ENCODE data around the gene COG5. TPM values are rescaled to one million over a fixed set of nuclear protein-coding genes. Genes with fewer than 3 reads are reported as not detected.

The COG5 gene
- total and polyA plus RNA-seq, 2 experiments from 2014 or later = 15.4 to 36.5 TPM

DNA sequence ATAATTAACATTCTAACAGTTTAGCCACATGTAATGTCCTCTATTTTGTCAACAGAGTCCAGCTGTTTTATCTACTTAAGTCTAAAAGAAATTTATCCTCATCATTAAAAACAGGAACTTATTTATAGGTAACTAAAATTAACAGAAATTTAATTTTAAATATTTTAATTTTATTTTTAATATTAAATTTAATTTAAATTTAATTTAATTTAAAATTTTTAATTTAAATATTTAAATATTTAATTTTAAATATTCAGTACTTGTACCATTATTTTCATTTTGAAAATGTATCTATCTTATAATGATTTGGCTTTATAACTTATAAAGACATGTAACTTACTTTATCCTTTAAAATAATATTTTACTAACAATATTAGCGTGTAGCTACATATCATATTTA is 94.9 kb downstream of the COG5 start:
- no peak for ATAC-seq
- Histone ChIP-seq H3K4me2 (no peak overlapping the region), H3K79me2 (replicated peaks; ENCODE audit: insufficient read depth) (no peaks in the 10 kb centered on the region)

More for the DNA sequence above, 94.9 kb downstream of the COG5 start:
- Mint-ChIP-seq H3K27ac (no peak overlapping the region), H3K36me3 (ENCODE audit: low read depth) (no peaks in the 10 kb centered on the region), H3K4me1 (peaks cover 24% of the 10 kb centered on the region), H3K4me3 (no peak overlapping the region), H3K9me3 (no peaks in the 10 kb centered on the region), H3K27me3 (ENCODE audit: insufficient read depth, low read depth, poor library complexity) (no peaks in the 10 kb centered on the region)
- H3F3A ChIP-seq (replicated peaks; ENCODE audit: low read depth) = no peaks in the 10 kb centered on the region
- no peaks in the 10 kb centered on the region for H3K9me2 ChIP-seq (ENCODE audit: insufficient read depth)
- H2AFZ ChIP-seq = no peak overlapping the region
- H4K20me1 ChIP-seq (replicated peaks; ENCODE audit: insufficient read depth) = no peaks in the 10 kb centered on the region
- DNase-seq (ENCODE audit: low spot score) = no peak
- no peak overlapping the region for H3K4me3 ChIP-seq
- no peaks in the 10 kb centered on the region for H3K27me3 ChIP-seq (ENCODE audit: insufficient read depth)
- TF ChIP-seq ZNF462 (CRISPR knock-in tag; IDR thresholded peaks at IDR 0.05) (no peak), EZH2 (IDR thresholded peaks at IDR 0.05; ENCODE audit: low read depth, unreplicated experiment) (no peak), EZH2phosphoT487 (IDR thresholded peaks at IDR 0.05; ENCODE audit: unreplicated experiment) (no peak), CREB1 (CRISPR knock-in tag; IDR thresholded peaks at IDR 0.05; ENCODE audit: low read depth) (no peak), ZNF114 (CRISPR knock-in tag; IDR thresholded peaks at IDR 0.05) (no peak), STAT1 (IDR thresholded peaks at IDR 0.05; ENCODE audit: unreplicated experiment) (no peak), NANOG (IDR thresholded peaks at IDR 0.05; ENCODE audit: borderline replicate concordance) (no peak), POLR2AphosphoS5 (IDR thresholded peaks at IDR 0.05; ENCODE audit: low read depth) (no peak), ZNF331 (CRISPR knock-in tag; IDR thresholded peaks at IDR 0.05; ENCODE audit: low read depth) (no peak), CTCF (conservative IDR thresholded peaks at IDR 0.05; ENCODE audit: low read depth in 2 of 2) (no peak)
- TF ChIP-seq, protein P1, sequence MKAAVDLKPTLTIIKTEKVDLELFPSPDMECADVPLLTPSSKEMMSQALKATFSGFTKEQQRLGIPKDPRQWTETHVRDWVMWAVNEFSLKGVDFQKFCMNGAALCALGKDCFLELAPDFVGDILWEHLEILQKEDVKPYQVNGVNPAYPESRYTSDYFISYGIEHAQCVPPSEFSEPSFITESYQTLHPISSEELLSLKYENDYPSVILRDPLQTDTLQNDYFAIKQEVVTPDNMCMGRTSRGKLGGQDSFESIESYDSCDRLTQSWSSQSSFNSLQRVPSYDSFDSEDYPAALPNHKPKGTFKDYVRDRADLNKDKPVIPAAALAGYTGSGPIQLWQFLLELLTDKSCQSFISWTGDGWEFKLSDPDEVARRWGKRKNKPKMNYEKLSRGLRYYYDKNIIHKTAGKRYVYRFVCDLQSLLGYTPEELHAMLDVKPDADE (IDR thresholded peaks at IDR 0.05) = no peak
- no peak overlapping the region for H3K27ac ChIP-seq (ENCODE audit: low read depth)
- no peaks in the 10 kb centered on the region for H3K36me3 ChIP-seq (ENCODE audit: insufficient read depth)
- H3K4me1 ChIP-seq (ENCODE audit: insufficient read depth) = 0 out of 2 replicates have a peak, but pooled peaks cover 7% of the 10 kb centered on the region
